Tibial nerve (tissue), 4 donors: ENCODE measurements around the gene EEF1AKMT3. TPM values are rescaled to one million over a fixed set of nuclear protein-coding genes. Genes with fewer than 3 reads are reported as not detected.

Experiments
- DNase-seq, 2 donors: peaks; one replicate each; pipeline ENCODE4 v3.0.0-alpha.2; 2019; ENCODE audit warnings: low spot score in 2 of 2
- H3K27ac ChIP-seq, 4 donors: fragments of 200-600 bp; sonication (generic) in 3 of 4; one replicate each; pipeline ENCODE4 v1.5.1; 2017 to 2019; ENCODE audit warnings: mild to moderate bottlenecking in 1 of 4
- H3K27me3 ChIP-seq, 2 donors: fragments of 200-600 bp; sonication (generic) in 1 of 2; one replicate each; pipeline versions ENCODE4 v1.5.1 to v1.6.0; 2017 to 2019
- H3K36me3 ChIP-seq, 3 donors: fragments of 200-600 bp; sonication (generic); one replicate each; pipeline ENCODE4 v1.5.1; 2018 to 2019
- H3K4me1 ChIP-seq, 4 donors: fragments of 200-600 bp; sonication (generic) in 3 of 4; one replicate each; pipeline ENCODE4 v1.5.1; 2017 to 2019
- H3K4me3 ChIP-seq, 4 donors: fragments of 200-600 bp; sonication (generic) in 3 of 4; one replicate each; pipeline ENCODE4 v1.5.1; 2017 to 2019; ENCODE audit warnings: mild to moderate bottlenecking in 1 of 4, moderate library complexity in 1 of 4
- H3K9me3 ChIP-seq, 4 donors: fragments of 200-600 bp; sonication (generic) in 3 of 4; one replicate each; pipeline ENCODE4 v1.5.1; 2017 to 2019
- CTCF ChIP-seq, 5 experiments: fragments of 200-600 bp in 3 of 5; fragments of 450-650 bp in 2 of 5; sonication (generic) in 3 of 5; IDR thresholded peaks; one replicate each; pipeline ENCODE4 v1.5.1; 2016 to 2019; ENCODE audit warnings: antibody characterized with exemption in 5 of 5, mild to moderate bottlenecking in 3 of 5, moderate library complexity in 2 of 5
- EP300 ChIP-seq, 2 donors: sonication (generic); formaldehyde crosslinking; IDR thresholded peaks; one replicate each; pipeline ENCODE4 v1.6.1; 2017; ENCODE audit warnings: antibody characterized with exemption in 2 of 2, mild to moderate bottlenecking in 1 of 2
- POLR2A ChIP-seq, 2 donors: fragments of 450-650 bp; IDR thresholded peaks; one replicate each; pipeline ENCODE4 v1.6.1; 2017; ENCODE audit warnings: antibody characterized with exemption in 2 of 2, mild to moderate bottlenecking in 2 of 2, moderate library complexity in 2 of 2
- WGBS, 2 donors: methylation state at CpG; one replicate each; pipeline ENCODE4 v1.1.5; 2018; 5-methylcytosine and 5-hydroxymethylcytosine counted together
- total RNA-seq, 4 donors: library from RNA; depleted of rRNA; stranded (reverse); fragments of >200 nt; gene quantifications; one replicate each; pipeline ENCODE4 v1.1.0, GENCODE V29; 2016

The EEF1AKMT3 gene
- total RNA-seq, 4 donors from 2014 or later = 8.0 to 16.3 (median 9.6) TPM

- Histone ChIP-seq H3K36me3 (peaks cover 0 to 72% (median 13%) of the 10 kb centered on the region in 3 donors), H3K4me3 (no peak overlapping the region), H3K4me1 (peaks cover 0 to 26% (median 18%) of the 10 kb centered on the region in 4 donors), H3K9me3 (no peaks in the 10 kb centered on the region), H3K27ac (no peak overlapping the region), H3K27me3 (no peaks in the 10 kb centered on the region)
- no peak for DNase-seq
- TF ChIP-seq CTCF (IDR thresholded peaks at IDR 0.05) (no peak), EP300 (IDR thresholded peaks at IDR 0.05) (no peak), POLR2A (IDR thresholded peaks at IDR 0.05) (no peak)
- WGBS, 2 donors = 87 to 90% methylated on average over 10 of the region's 10 CpGs
These were observed 38.8 kb downstream of the EEF1AKMT3 start for GRCh38 chr12:57811028-57811755.

GRCh38 chr12:57813111-57813970, 40.9 kb downstream of the EEF1AKMT3 start:
- no peaks in the 10 kb centered on the region for H3K27me3 ChIP-seq
- H3K36me3 ChIP-seq = peaks cover 0 to 52% (median 12%) of the 10 kb centered on the region in 3 donors
- no peaks in the 10 kb centered on the region for H3K9me3 ChIP-seq
- no peak for DNase-seq
- 77 to 78% methylated on average over 12 to 13 of the region's 14 CpGs for WGBS, 2 donors
- no peak for TF ChIP-seq POLR2A (IDR thresholded peaks at IDR 0.05)
- TF ChIP-seq CTCF (IDR thresholded peaks at IDR 0.05) = no peak
- TF ChIP-seq EP300 (IDR thresholded peaks at IDR 0.05) = no peak
- H3K4me1 ChIP-seq = peaks cover 0 to 48% (median 29%) of the 10 kb centered on the region in 4 donors
- H3K27ac ChIP-seq = no peak overlapping the region
- no peak overlapping the region for H3K4me3 ChIP-seq

GRCh38 chr12:57813971-57814772, 41.8 kb downstream of the EEF1AKMT3 start:
- Histone ChIP-seq H3K9me3 (no peaks in the 10 kb centered on the region), H3K27me3 (no peaks in the 10 kb centered on the region), H3K36me3 (peaks cover 0 to 52% (median 6%) of the 10 kb centered on the region in 3 donors), H3K27ac (peak overlapping the region in 2 of 4 donors; percentile 1 to 6), H3K4me3 (no peak overlapping the region), H3K4me1 (peaks cover 0 to 56% (median 29%) of the 10 kb centered on the region in 4 donors)
- WGBS, 2 donors = 42 to 51% methylated on average over 17 of the region's 17 CpGs
- DNase-seq = no peak
- TF ChIP-seq CTCF (IDR thresholded peaks at IDR 0.05) (peak in 1 of 5 experiments; percentile 10), POLR2A (IDR thresholded peaks at IDR 0.05) (no peak)

- DNase-seq = no peak
- Histone ChIP-seq H3K27me3 (no peaks in the 10 kb centered on the region), H3K36me3 (peaks cover 0 to 52% (median 9%) of the 10 kb centered on the region in 3 donors), H3K4me1 (peaks cover 0 to 56% (median 29%) of the 10 kb centered on the region in 4 donors), H3K4me3 (no peak overlapping the region), H3K27ac (peak overlapping the region in 2 of 4 donors; percentile 61 to 69), H3K9me3 (no peaks in the 10 kb centered on the region)
- TF ChIP-seq POLR2A (IDR thresholded peaks at IDR 0.05) = no peak
- no peak for TF ChIP-seq EP300 (IDR thresholded peaks at IDR 0.05)
- no peak for TF ChIP-seq CTCF (IDR thresholded peaks at IDR 0.05)
- WGBS, 2 donors = 76 to 82% methylated on average over 10 to 13 of the region's 13 CpGs
These were observed 43.0 kb downstream of the EEF1AKMT3 start for GRCh38 chr12:57815177-57816000.
